GM08714 (cell line): ENCODE data around the gene TGM4.

Experiments
- H3K4me3 ChIP-seq: fragments of 200-500 bp; sonication (Bioruptor generic); 2 replicates; pipeline ENCODE4 v1.5.1; 2014; ENCODE audit warnings: mild to moderate bottlenecking, low read length, inconsistent platforms
- ZNF274 ChIP-seq: IDR thresholded peaks from 2 replicates; pipeline ENCODE4 v1.6.1; 2012; ENCODE audit warnings: mild to moderate bottlenecking, low read depth, low read length

TGM4 gene

DNA sequence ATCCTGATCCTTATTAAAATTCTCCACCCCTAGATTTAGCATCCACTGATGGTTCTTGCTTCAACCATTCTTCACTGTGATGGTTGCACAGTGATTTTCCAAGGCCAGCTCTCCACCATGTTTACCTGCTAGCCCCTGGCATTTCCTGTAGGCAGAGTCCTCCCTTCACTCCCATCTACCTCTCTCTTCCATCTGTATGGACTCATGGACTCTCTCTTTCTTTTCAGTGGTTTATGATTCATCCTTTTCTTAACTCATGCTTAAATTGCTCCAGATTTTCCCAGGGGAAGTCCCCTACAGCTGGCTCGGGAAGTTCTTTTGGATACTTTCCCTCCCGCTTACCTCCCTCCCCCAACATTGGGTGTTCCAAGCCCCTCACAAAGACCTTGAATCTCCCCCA lies 18.7 kb downstream of the TGM4 start:
- no peak overlapping the region for H3K4me3 ChIP-seq
- no peak for TF ChIP-seq ZNF274

DNA sequence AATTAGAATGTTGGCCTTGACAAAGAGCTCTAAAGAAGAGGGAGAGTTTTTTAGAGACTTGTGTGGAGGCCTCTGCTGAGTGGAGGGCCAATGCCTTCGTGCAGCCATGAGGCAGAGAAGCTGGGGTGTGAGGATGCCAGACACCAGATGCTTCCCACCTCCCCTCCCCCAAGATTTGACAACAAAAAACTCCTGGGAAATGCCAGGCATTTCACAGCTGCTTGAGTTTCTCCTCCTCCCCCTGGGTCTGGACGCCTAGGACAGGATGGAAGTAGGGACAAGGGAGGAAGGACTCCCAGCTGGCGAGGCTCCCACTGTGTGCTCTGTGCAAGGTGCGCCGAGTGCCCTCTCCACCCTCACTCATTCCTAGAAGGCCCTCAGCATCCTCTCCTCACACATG lies 20.1 kb downstream of the TGM4 start:
- TF ChIP-seq ZNF274: no peak
- no peak overlapping the region for H3K4me3 ChIP-seq

DNA sequence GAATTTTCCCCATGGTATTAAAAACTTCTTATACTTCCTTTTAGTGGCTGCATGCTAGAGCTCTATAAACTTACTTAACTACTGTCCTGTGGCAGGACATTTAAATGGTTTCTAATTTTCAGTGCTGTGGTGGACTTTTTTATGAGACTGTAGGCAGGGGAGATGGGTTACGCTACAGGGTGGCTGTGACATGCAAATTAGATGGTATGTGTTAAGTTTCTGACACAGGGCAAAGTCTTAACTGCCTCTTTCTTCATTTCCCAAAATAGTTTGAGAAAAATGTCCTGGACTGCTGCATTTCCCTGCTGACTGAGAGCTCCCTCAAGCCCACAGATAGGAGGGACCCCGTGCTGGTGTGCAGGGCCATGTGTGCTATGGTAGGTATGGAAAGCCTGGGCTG lies 22.0 kb downstream of the TGM4 start:
- TF ChIP-seq ZNF274: no peak
- no peak overlapping the region for H3K4me3 ChIP-seq

DNA sequence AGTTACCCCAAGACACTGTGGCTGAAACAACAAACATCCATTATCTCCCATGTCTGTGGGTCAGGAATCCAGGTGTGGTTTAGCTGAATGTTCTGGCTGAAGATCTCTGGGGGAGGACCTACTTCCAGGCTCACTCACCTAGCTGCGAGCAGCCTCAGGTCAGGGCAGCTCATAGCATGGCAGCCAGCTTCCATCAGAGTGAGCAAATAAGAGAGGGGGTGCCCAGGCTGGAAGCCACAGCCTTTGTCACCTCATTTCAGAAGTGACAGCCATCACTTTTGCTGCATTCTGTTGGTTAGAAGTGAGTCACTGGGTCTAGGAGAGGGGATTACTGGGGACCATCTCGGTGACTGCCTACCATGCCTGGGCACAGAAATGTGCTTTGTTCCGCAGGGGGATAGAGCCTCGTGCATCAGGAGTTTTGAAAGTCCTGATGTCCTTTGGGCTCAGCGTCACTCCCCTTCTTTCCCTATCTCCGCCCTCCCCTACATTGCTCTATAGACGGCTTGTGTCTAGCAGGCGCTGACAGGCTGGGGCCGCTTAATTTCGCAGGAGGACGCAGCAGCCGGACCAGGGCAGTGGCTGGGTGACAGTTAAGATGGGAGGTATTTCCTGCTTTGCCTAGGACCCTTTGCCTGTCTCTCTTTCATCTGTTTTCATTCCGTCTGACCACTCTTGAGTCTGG lies 25.4 kb downstream of the TGM4 start:
- no peak for TF ChIP-seq ZNF274
- H3K4me3 ChIP-seq: no peak overlapping the region

DNA sequence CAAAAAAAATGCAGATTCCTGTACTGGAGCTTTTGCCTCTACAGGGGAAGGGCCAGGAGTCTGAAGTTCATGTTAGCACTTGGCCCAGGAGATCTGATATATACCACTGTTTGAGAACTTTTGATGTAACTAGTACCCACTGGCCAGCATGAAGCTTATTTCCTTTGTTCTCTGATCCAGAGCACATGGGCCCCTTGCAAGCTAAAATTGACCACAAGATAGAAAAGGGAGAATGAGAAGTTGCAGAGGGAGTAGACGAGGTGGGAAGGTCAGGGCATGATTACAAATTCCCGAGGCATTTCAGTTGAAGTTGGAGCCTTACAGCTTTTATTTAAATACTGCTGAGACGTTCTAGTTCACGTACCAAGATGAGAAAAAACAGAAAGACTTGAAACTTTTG lies 28.2 kb downstream of the TGM4 start:
- no peak overlapping the region for H3K4me3 ChIP-seq
- no peak for TF ChIP-seq ZNF274

DNA sequence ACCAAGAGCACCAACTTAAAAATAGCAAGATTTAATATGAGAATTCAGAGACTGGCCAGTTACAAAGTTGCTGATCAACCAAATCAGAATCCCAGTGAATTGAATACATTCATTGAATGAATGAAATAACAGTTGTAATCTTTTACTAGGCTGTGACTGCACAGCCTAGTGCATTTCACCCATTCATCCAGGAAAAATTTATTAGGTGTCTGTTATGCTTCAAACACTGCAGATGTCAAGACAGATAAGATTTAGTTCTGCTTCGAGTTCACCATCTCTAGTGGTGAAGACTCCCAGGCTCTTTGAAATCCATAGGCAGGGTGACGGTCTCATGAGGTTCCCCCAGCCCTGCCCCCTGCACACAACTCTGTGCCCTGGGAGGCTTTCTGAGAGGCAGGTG lies 28.9 kb downstream of the TGM4 start:
- TF ChIP-seq ZNF274: no peak
- no peak overlapping the region for H3K4me3 ChIP-seq

DNA sequence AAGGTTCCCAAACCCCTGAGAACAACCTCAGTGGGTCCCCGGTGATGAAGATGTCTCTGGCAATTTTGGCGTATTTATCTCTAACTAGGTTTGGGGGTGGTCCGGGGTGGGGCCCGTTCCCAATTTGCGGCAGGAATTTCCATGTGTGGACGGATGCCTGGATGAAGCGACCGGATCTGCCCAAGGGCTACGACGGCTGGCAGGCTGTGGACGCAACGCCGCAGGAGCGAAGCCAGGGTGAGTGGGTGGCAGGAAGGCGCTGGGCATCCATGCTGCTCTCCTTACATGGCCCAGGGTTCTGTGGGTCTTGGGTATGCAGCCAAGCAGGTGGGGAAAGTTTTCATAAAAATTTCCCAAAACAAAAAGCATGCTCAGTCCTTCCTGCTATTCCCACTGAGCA lies 29.3 kb downstream of the TGM4 start:
- TF ChIP-seq ZNF274: no peak
- no peak overlapping the region for H3K4me3 ChIP-seq

DNA sequence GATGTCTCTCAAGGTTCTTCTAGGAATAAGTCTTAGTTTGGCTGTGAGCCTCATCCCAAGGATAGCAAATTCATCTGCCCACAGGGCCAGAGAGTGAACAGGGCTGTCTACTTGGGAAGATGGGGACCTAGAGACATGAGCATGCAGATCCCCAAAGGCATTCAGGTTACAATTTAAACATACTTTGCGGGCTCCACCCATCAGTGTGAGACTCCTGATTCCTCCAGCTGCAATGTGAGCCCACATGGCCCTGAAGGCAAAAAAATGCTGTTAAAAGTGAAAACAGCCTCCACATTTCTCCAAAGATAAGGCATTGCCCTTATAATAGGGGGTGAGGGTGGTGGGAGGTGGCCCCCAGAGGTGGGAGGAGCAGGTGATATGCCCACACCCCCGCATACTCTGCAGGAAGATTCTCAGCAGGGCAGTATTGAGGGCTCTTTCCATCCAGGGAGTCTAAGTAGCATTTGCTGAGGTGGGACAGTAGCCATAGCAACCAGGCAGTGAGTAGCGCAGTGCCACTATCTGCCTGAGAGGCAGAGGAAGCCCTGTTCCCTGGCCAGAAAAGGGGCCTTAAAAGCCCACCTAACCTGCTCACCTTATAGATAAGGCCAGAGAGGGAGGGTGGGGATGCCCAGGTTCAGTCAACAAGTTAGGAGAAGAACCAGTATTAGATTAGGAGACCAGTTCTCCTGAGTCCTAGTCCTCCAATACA lies 31.2 kb downstream of the TGM4 start:
- no peak for TF ChIP-seq ZNF274
- H3K4me3 ChIP-seq: no peak overlapping the region

DNA sequence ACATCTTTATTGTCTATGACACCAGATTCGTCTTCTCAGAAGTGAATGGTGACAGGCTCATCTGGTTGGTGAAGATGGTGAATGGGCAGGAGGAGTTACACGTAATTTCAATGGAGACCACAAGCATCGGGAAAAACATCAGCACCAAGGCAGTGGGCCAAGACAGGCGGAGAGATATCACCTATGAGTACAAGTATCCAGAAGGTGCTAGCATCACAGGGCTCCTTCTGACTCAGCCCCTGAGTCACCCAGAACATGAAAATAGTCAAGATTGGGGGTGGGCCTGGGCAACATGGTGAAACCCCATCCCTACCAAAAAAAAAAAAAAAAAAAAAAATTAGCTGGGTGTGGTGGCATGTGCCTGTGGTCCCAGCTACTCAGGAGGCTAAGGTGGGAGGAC lies 32.6 kb downstream of the TGM4 start:
- TF ChIP-seq ZNF274: no peak
- no peak overlapping the region for H3K4me3 ChIP-seq

DNA sequence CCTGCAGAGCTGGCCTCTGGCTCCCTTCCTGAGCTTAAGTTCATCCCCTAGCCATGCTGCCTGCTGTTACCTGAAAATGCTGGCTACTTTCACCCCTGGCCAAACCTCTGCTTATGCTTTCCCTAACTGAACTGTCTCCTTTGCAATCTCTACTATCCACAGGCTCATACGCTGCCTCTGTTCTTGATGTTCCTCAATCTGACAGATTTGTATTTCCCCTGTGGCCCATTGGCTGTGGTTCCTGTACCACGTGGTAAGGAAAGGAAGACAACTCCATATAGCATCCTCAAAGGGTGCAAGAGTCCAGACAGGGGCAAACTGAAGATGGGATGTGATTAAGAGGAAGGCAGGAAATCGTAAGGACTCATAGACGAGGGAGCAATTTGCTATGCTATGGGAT lies 33.2 kb downstream of the TGM4 start:
- no peak for TF ChIP-seq ZNF274
- H3K4me3 ChIP-seq: no peak overlapping the region

DNA sequence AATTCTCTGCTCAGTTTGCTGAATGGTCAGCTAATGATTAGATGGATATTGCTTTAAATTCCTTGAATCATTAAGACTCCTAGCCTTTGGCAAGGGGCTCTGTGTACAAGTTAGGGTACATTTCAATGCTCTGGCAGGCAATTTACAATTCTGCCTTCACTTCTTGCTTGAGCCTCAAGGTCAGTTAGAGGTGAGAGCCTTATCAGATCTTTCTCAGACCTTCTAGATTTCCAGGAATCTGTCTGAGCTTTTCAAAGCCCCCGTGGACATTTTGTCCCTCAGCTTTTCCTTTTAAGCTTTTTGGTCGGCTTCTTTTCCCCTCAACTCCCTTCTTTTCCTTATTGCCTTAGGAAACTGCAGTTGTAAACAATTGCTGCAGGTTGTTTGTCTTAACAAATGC lies 34.7 kb downstream of the TGM4 start:
- TF ChIP-seq ZNF274: no peak

DNA sequence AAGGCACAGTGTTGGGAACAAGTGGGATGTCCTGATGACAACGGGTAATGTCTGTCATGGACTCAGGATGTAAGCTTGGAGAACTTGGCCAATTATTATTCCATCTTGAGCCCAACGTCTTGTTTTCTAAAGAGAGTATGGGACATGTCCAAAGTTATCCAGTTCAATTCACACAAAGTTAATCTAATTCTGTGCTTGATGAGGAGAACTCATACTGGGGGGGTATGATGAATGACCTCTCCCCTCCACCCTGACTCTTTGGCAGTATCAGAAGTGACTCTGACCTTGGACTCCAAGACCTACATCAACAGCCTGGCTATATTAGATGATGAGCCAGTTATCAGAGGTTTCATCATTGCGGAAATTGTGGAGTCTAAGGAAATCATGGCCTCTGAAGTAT lies 36.3 kb downstream of the TGM4 start:
- H3K4me3 ChIP-seq: no peak overlapping the region
- TF ChIP-seq ZNF274: no peak; the same call in 1 of the 2 replicates

More for the DNA sequence above, 34.7 kb downstream of the TGM4 start:
- H3K4me3 ChIP-seq: no peak overlapping the region

DNA sequence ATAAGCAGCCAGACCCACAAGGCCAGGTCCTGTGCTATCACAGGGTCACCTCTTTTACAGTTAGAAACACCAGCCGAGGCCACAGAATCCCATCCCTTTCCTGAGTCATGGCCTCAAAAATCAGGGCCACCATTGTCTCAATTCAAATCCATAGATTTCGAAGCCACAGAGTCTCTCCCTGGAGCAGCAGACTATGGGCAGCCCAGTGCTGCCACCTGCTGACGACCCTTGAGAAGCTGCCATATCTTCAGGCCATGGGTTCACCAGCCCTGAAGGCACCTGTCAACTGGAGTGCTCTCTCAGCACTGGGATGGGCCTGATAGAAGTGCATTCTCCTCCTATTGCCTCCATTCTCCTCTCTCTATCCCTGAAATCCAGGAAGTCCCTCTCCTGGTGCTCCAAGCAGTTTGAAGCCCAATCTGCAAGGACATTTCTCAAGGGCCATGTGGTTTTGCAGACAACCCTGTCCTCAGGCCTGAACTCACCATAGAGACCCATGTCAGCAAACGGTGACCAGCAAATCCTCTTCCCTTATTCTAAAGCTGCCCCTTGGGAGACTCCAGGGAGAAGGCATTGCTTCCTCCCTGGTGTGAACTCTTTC lies 39.6 kb downstream of the TGM4 start:
- no peak overlapping the region for H3K4me3 ChIP-seq
- no peak for TF ChIP-seq ZNF274

DNA sequence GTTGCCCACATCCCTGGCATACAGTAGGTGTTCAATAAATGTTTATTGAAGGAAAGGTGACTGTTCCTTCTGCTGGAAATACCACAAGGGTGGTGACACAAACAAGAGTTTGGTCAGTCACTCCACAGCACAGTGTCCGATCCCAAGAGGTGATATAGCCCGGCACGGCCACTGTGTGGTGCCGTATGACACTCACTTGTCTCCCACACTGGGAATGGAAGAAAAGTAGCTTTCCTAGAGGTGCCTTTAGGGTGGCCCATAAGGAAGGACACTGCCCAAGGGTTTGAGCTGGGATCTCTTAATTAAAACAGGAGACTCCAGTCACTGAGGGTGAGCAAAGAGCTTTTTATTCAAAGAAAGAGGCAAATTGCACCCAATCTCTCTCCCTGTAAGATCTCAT lies 40.5 kb downstream of the TGM4 start:
- no peak overlapping the region for H3K4me3 ChIP-seq
- TF ChIP-seq ZNF274: no peak
